SK-N-SH treated with all-trans-retinoic acid at 6 μM for 48 hours (cell line): ENCODE data around the gene PRSS3.
"Not testable (repeated sequence)": the region's sequence is repeated elsewhere in the genome, so short reads cannot be mapped to it uniquely, and the experiment has no call there.

Source experiments
- ATAC-seq: fragments of 200-7000 bp; cut with Tn5 transposase; 3 replicates; pipeline ENCODE4 v1.9.1; 2020; ENCODE audit warnings: mild to moderate bottlenecking, moderate library complexity
- BACH2 ChIP-seq: fragments of 250-450 bp; sonication (Bioruptor Pico); IDR thresholded peaks from 2 replicates; pipeline ENCODE4 v1.9.0; 2021; ENCODE audit warnings: mild to moderate bottlenecking, borderline replicate concordance
- ISL1 ChIP-seq: fragments of 250-450 bp; sonication (Bioruptor Pico); IDR thresholded peaks from 2 replicates; pipeline ENCODE4 v2.1.2; 2022; ENCODE audit warnings: mild to moderate bottlenecking, moderate library complexity
- OSR1 ChIP-seq: fragments of 250-450 bp; sonication (Bioruptor Pico); IDR thresholded peaks from 2 replicates; pipeline ENCODE4 v1.8.0; 2022; ENCODE audit warnings: moderate library complexity, mild to moderate bottlenecking, inconsistent platforms
- PPARA ChIP-seq: fragments of 250-450 bp; sonication (Bioruptor Pico); IDR thresholded peaks from 2 replicates; pipeline ENCODE4 v1.5.0; 2020; ENCODE audit warnings: mild to moderate bottlenecking, borderline replicate concordance
- RARB ChIP-seq: fragments of 250-450 bp; sonication (Bioruptor Pico); IDR thresholded peaks from 2 replicates; pipeline ENCODE4 v1.8.0; 2021; ENCODE audit warnings: mild to moderate bottlenecking, moderate library complexity
- ZC3H10 ChIP-seq: fragments of 250-450 bp; sonication (Bioruptor Pico); IDR thresholded peaks from 2 replicates; pipeline ENCODE4 v1.5.1; 2021; ENCODE audit warnings: mild to moderate bottlenecking, moderate library complexity
- ZNF565 ChIP-seq: fragments of 450-650 bp; formaldehyde crosslinking; conservative IDR thresholded peaks from 2 replicates; pipeline ENCODE4 v1.5.0; 2020; ENCODE audit warnings: low read depth, mild to moderate bottlenecking, moderate library complexity
- TF ChIP-seq, protein P1 (sequence below): fragments of 250-450 bp; sonication (Bioruptor Pico); IDR thresholded peaks from 2 replicates; pipeline ENCODE4 v1.5.1; 2020; ENCODE audit warnings: low read depth, mild to moderate bottlenecking, moderate library complexity
- TF ChIP-seq, protein P2 (sequence below): fragments of 250-450 bp; sonication (Bioruptor Pico); IDR thresholded peaks from 2 replicates; pipeline ENCODE4 v1.5.1; 2021; ENCODE audit warnings: mild to moderate bottlenecking, moderate library complexity
- TF ChIP-seq, protein P3 (sequence below): fragments of 250-450 bp; sonication (Bioruptor Pico); IDR thresholded peaks from 2 replicates; pipeline ENCODE4 v1.5.0; 2020; ENCODE audit warnings: mild to moderate bottlenecking, moderate library complexity

The PRSS3 gene

DNA sequence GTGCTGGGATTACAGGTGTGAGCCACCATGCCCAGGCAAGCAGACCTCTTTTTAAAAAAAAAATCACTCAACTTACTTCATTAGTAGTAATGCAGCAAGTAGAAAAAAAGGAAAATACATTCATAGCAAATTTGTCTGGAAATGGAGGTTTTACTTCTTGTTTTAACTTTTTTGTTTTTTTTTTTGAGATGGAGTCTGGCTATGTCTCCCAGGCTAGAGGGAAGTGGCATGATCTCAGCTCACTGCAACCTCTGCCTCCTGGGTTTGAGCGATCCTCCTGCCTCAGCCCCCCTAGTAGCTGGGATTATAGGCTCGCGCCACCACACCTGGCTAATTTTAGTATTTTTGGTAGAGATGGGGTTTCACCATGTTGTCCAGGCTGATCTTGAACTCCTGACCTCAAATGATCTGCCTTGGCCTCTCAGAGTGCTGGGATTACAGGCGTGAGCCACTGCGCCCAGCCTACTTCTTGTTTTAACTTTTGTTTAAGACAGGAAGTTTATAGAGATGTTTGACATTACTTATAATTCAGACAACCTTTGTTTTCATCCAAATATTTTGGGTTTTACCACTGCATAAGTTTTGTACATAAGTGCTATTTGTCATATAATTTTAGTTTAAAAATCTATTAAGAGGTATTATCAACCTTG, 48.1 kb downstream of the PRSS3 start (continued):
- TF ChIP-seq ZNF565 (CRISPR knock-in tag) (no peak), RARB (CRISPR knock-in tag) (no peak), ZC3H10 (CRISPR knock-in tag) (no peak)

DNA sequence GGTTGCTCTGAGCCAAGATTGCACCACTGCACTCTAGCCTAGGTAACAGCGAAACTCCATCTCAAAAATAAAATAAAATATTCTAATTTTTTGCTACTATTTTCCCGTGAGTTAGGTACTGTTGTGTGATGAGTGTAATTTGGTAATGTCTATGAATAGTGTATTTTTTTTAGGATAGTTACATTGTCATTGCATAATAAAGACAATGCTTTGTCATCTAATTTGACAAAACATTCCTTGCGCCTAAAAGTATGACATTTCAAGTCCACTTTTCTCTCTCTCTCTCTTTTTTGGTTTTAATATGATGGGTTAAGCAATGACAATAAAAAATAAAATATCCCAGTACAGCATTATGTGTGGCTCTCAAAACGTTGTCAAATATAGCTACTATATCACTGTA, 50.9 kb downstream of the PRSS3 start:
- no peak for ATAC-seq
- TF ChIP-seq, protein P1, sequence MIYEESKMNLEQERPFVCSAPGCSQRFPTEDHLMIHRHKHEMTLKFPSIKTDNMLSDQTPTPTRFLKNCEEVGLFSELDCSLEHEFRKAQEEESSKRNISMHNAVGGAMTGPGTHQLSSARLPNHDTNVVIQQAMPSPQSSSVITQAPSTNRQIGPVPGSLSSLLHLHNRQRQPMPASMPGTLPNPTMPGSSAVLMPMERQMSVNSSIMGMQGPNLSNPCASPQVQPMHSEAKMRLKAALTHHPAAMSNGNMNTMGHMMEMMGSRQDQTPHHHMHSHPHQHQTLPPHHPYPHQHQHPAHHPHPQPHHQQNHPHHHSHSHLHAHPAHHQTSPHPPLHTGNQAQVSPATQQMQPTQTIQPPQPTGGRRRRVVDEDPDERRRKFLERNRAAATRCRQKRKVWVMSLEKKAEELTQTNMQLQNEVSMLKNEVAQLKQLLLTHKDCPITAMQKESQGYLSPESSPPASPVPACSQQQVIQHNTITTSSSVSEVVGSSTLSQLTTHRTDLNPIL (CRISPR knock-in tag), result no peak
- no peak for TF ChIP-seq OSR1 (CRISPR knock-in tag)
- TF ChIP-seq, protein P2, sequence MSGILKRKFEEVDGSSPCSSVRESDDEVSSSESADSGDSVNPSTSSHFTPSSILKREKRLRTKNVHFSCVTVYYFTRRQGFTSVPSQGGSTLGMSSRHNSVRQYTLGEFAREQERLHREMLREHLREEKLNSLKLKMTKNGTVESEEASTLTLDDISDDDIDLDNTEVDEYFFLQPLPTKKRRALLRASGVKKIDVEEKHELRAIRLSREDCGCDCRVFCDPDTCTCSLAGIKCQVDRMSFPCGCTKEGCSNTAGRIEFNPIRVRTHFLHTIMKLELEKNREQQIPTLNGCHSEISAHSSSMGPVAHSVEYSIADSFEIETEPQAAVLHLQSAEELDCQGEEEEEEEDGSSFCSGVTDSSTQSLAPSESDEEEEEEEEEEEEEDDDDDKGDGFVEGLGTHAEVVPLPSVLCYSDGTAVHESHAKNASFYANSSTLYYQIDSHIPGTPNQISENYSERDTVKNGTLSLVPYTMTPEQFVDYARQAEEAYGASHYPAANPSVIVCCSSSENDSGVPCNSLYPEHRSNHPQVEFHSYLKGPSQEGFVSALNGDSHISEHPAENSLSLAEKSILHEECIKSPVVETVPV, result no peak
- no peak for TF ChIP-seq PPARA
- TF ChIP-seq ISL1 (CRISPR knock-in tag), result no peak
- TF ChIP-seq, protein P3, sequence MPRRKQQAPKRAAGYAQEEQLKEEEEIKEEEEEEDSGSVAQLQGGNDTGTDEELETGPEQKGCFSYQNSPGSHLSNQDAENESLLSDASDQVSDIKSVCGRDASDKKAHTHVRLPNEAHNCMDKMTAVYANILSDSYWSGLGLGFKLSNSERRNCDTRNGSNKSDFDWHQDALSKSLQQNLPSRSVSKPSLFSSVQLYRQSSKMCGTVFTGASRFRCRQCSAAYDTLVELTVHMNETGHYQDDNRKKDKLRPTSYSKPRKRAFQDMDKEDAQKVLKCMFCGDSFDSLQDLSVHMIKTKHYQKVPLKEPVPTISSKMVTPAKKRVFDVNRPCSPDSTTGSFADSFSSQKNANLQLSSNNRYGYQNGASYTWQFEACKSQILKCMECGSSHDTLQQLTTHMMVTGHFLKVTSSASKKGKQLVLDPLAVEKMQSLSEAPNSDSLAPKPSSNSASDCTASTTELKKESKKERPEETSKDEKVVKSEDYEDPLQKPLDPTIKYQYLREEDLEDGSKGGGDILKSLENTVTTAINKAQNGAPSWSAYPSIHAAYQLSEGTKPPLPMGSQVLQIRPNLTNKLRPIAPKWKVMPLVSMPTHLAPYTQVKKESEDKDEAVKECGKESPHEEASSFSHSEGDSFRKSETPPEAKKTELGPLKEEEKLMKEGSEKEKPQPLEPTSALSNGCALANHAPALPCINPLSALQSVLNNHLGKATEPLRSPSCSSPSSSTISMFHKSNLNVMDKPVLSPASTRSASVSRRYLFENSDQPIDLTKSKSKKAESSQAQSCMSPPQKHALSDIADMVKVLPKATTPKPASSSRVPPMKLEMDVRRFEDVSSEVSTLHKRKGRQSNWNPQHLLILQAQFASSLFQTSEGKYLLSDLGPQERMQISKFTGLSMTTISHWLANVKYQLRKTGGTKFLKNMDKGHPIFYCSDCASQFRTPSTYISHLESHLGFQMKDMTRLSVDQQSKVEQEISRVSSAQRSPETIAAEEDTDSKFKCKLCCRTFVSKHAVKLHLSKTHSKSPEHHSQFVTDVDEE, result no peak
- TF ChIP-seq BACH2, result no peak

DNA sequence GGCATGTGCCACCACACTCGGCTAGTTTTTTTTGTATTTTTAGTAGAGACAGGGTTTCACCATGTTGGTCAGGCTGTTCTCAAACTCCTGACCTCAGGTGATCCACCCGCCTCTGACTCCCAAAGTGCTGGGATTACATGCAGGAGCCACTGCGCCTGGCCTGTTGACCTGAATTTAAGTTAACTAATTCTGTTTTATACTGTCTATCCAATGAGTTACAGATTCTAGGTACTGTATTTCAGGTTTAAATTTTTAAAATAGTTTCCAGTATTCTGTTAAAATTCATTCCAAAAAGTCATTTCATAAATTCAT, 52.5 kb downstream of the PRSS3 start:
- ATAC-seq, result not testable (repeated sequence)
